ENCODE results near the gene CARS1. TPM values are rescaled to one million over a fixed set of nuclear protein-coding genes. Genes with fewer than 3 reads are reported as not detected.
A peak's percentile ranks its signal among the peaks of the same experiment; 100 is the strongest.

CARS1 gene
- total and polyA plus RNA-seq, 9 of the 15 experiments (the other 6 are each of a cell fraction or from before 2014, with no cell fraction given) = 14.4 to 106 (median 73.6) TPM

- no peak for TF ChIP-seq CEBPZ (IDR thresholded peaks at IDR 0.05; ENCODE audit: borderline replicate concordance, low read depth, low read length)
- no peak for TF ChIP-seq TFAM (CRISPR knock-in tag; conservative IDR thresholded peaks at IDR 0.05)
- TF ChIP-seq SREBF2 (CRISPR knock-in tag; IDR thresholded peaks at IDR 0.05) = no peak
- TF ChIP-seq YY1 (IDR thresholded peaks at IDR 0.05; ENCODE audit: borderline replicate concordance in 1 of 3, control insufficient read depth in 1 of 3, extremely low read depth in 1 of 3, insufficient read depth in 3 of 3, insufficient read length in 1 of 3, insufficient replicate concordance in 2 of 3, low read depth in 1 of 3, low read length in 2 of 3) = peak in 1 of 3 experiments; percentile 7
- no peak for TF ChIP-seq FOXP1 (CRISPR knock-in tag; IDR thresholded peaks at IDR 0.05)
- TF ChIP-seq ZNF431 (CRISPR knock-in tag; IDR thresholded peaks at IDR 0.05) = no peak
- no peak for TF ChIP-seq ARHGAP35 (IDR thresholded peaks at IDR 0.05; ENCODE audit: partially characterized antibody)
- TF ChIP-seq ZFP36 (IDR thresholded peaks at IDR 0.05; ENCODE audit: low read depth, low read length, partially characterized antibody) = peak; percentile 35
- no peak for TF ChIP-seq ZNF280A (IDR thresholded peaks at IDR 0.05; ENCODE audit: low read depth, partially characterized antibody)
- no peak for TF ChIP-seq NCOA2 (IDR thresholded peaks at IDR 0.05; ENCODE audit: partially characterized antibody in 2 of 2)
- TF ChIP-seq SRSF7 (optimal IDR thresholded peaks at IDR 0.05; ENCODE audit: low read depth, low read length) = no peak
- no peak for TF ChIP-seq MEF2A (IDR thresholded peaks at IDR 0.05; ENCODE audit: control insufficient read depth, low read depth, low read length)
- no peak for TF ChIP-seq NR2F6 (CRISPR knock-in tag; IDR thresholded peaks at IDR 0.05)
- TF ChIP-seq RBM17 (IDR thresholded peaks at IDR 0.05; ENCODE audit: borderline replicate concordance, low read depth, low read length) = no peak
- no peak for TF ChIP-seq FOXJ3 (CRISPR knock-in tag; IDR thresholded peaks at IDR 0.05)
- no peak for TF ChIP-seq FOXA1 (IDR thresholded peaks at IDR 0.05; ENCODE audit: borderline replicate concordance)
- TF ChIP-seq FOXK1 (CRISPR knock-in tag; IDR thresholded peaks at IDR 0.05; ENCODE audit: borderline replicate concordance) = no peak
- TF ChIP-seq HES1 (IDR thresholded peaks at IDR 0.05; ENCODE audit: low read depth) = no peak
- no peak for TF ChIP-seq ZNF224 (CRISPR knock-in tag; IDR thresholded peaks at IDR 0.05)
These were observed 34.8 kb upstream of the CARS1 start (continued) for GRCh38 chr11:3091846-3092602.
